ENCODE results near the gene TFDP1. TPM values are rescaled to one million over a fixed set of nuclear protein-coding genes. Genes with fewer than 3 reads are reported as not detected.

The TFDP1 gene, protein sequence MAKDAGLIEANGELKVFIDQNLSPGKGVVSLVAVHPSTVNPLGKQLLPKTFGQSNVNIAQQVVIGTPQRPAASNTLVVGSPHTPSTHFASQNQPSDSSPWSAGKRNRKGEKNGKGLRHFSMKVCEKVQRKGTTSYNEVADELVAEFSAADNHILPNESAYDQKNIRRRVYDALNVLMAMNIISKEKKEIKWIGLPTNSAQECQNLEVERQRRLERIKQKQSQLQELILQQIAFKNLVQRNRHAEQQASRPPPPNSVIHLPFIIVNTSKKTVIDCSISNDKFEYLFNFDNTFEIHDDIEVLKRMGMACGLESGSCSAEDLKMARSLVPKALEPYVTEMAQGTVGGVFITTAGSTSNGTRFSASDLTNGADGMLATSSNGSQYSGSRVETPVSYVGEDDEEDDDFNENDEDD
- total RNA-seq (2022) (31.4 and 33.9 TPM in 2 replicates), Bru-seq, nascent RNA (percentile 57 among the genes with signal in this experiment), BruChase-seq, experiment 1, labeled RNA remaining after a 6-hour chase (percentile 68 among the genes with signal in this experiment), BruChase-seq, experiment 2, labeled RNA remaining after a 2-hour chase (percentile 62 among the genes with signal in this experiment)
- long read RNA-seq, transcript TFDP1-201 (12 exons, 2,648 nt): major isoform, 42 of 87 reads
- long read RNA-seq, partial matches to known transcripts: 5 of 87 reads
- long read RNA-seq, other reads (novel, unspliced or antisense): 37 of 87 reads

DNA sequence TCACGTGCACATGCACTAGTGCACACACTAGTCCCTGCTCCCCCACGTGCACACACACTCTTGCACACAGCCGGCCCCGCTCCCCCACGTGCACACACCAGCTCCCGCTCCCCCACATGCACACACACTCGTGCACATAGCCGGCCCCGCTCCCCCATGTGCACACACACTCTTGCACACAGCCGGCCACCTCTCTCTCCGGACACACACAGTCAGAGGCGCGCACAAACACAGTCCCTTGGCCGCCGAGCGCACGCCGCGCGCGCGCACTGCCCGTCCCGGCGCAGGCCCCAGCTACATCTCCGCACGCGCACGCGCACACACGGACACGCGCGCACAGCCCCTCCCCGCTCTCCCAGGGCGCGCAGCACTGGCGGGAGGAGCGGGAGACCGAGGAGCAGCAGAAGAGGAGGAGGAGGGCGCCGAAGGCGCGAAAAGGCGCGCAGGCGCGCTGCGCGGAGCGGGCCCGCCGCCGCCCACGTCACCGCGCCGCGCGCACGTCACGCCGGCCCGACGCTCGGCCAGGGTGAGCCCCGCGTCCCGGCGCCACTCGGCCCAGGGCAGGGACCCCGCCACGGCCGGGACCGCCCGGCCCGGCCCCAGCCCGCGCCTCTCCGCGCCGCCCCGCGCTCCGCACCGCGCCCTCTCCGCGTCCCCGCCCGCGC is at the start of gene TFDP1:
Gene TFDP1, plus strand, starts transcription at position 549 of the 665 bp plus-strand sequence. CDS start 1,085 bp downstream, outside the sequence.
- no peaks in the 10 kb centered on the region for H3K27me3 Mint-ChIP-seq (ENCODE audit: unreplicated experiment)
- peaks cover 13% of the 10 kb centered on the region for H3K36me3 Mint-ChIP-seq (ENCODE audit: insufficient read depth, unreplicated experiment)
- TF ChIP-seq, protein P1, sequence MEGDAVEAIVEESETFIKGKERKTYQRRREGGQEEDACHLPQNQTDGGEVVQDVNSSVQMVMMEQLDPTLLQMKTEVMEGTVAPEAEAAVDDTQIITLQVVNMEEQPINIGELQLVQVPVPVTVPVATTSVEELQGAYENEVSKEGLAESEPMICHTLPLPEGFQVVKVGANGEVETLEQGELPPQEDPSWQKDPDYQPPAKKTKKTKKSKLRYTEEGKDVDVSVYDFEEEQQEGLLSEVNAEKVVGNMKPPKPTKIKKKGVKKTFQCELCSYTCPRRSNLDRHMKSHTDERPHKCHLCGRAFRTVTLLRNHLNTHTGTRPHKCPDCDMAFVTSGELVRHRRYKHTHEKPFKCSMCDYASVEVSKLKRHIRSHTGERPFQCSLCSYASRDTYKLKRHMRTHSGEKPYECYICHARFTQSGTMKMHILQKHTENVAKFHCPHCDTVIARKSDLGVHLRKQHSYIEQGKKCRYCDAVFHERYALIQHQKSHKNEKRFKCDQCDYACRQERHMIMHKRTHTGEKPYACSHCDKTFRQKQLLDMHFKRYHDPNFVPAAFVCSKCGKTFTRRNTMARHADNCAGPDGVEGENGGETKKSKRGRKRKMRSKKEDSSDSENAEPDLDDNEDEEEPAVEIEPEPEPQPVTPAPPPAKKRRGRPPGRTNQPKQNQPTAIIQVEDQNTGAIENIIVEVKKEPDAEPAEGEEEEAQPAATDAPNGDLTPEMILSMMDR (IDR thresholded peaks at IDR 0.05; ENCODE audit: unreplicated experiment): no peak
- no peak within 1 kb of the TSS for H3K27ac Mint-ChIP-seq (ENCODE audit: unreplicated experiment)
- BruUV-seq (replicated peaks): no TSS peak
- peak; percentile 60 for DNase-seq
- CTCF ChIA-PET: no interaction called here
- intact Hi-C loops (cut with micrococcal nuclease; ENCODE audit: unreplicated experiment): no loop called here
- no peaks in the 10 kb centered on the region for H3K4me1 Mint-ChIP-seq (ENCODE audit: low read depth, unreplicated experiment)
- peak within 1 kb of the TSS; percentile 79 for H3K4me3 Mint-ChIP-seq (ENCODE audit: low read depth, unreplicated experiment)
- H3K9me3 Mint-ChIP-seq (ENCODE audit: low read depth, unreplicated experiment): peaks cover 7% of the 10 kb centered on the region

DNA sequence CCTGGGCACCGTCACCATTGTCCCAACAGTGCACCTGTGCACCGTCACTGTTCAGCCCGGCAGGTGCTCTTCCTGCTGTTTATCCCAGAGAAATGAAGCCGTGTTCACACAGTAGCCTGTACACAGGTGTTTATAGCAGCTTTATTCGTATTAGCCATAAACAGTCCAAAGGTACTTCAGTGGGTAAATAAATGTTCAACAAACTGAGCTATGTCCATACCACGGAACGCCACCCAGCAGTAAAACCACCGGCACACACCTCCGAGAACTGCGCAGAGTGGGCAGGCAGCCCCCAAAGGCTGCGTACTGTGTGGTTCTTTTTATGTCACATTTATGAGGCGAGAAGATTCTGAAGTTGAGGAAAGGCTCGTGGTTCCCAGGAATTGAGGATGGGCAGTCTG is 49.2 kb upstream of the TFDP1 start:
- no TSS peak for BruUV-seq (replicated peaks)
- Mint-ChIP-seq H3K9me3 (ENCODE audit: low read depth, unreplicated experiment) (no peaks in the 10 kb centered on the region), H3K36me3 (ENCODE audit: insufficient read depth, unreplicated experiment) (peaks cover 5% of the 10 kb centered on the region), H3K27ac (ENCODE audit: unreplicated experiment) (no peak overlapping the region), H3K27me3 (ENCODE audit: unreplicated experiment) (no peaks in the 10 kb centered on the region), H3K4me1 (ENCODE audit: low read depth, unreplicated experiment) (no peaks in the 10 kb centered on the region), H3K4me3 (ENCODE audit: low read depth, unreplicated experiment) (no peak overlapping the region)
- no peak for DNase-seq
- TF ChIP-seq, protein P1 (IDR thresholded peaks at IDR 0.05; ENCODE audit: unreplicated experiment): no peak
- CTCF ChIA-PET: no interaction called here
- intact Hi-C loops (cut with micrococcal nuclease; ENCODE audit: unreplicated experiment): no loop called here

DNA sequence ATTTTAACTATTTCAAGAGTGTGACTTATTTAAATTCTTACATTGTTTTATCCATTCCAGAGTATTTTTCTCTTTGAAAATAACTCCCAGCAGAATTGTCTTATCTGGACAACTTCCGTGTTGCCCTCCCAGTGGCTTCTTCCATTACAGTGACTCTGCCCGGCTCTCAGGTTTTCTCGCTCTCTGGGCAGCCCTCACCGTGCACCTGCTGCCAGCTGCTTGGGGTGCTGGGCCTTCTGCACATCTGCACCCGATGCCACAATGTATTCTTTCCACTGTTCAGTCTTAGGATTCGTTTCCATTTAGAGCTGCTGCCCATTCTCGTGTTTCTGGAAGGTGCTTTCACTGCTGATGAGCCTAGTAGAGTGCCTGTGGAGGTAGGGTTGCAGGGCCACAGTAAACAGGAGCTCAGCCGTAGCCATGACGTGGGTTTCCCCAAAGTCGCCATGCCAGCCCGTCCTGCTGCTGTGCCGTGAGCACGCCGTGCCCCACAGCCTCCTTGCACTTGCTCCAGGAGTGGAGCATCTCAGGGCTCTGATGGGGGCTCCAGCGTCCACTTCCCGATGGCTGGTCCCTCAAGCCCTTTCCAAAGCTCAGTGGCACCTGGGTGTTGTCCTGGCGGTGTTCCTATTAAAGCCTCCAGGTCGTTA is 48.0 kb upstream of the TFDP1 start:
- intact Hi-C loops (cut with micrococcal nuclease; ENCODE audit: unreplicated experiment): no loop called here
- H3K4me1 Mint-ChIP-seq (ENCODE audit: low read depth, unreplicated experiment): no peaks in the 10 kb centered on the region
- peaks cover 5% of the 10 kb centered on the region for H3K36me3 Mint-ChIP-seq (ENCODE audit: insufficient read depth, unreplicated experiment)
- TF ChIP-seq, protein P1 (IDR thresholded peaks at IDR 0.05; ENCODE audit: unreplicated experiment): no peak
- H3K27ac Mint-ChIP-seq (ENCODE audit: unreplicated experiment): no peak overlapping the region
- no TSS peak for BruUV-seq (replicated peaks)
- H3K4me3 Mint-ChIP-seq (ENCODE audit: low read depth, unreplicated experiment): no peak overlapping the region
- CTCF ChIA-PET: no interaction called here
- no peaks in the 10 kb centered on the region for H3K9me3 Mint-ChIP-seq (ENCODE audit: low read depth, unreplicated experiment)
- H3K27me3 Mint-ChIP-seq (ENCODE audit: unreplicated experiment): no peaks in the 10 kb centered on the region
- no peak for DNase-seq

DNA sequence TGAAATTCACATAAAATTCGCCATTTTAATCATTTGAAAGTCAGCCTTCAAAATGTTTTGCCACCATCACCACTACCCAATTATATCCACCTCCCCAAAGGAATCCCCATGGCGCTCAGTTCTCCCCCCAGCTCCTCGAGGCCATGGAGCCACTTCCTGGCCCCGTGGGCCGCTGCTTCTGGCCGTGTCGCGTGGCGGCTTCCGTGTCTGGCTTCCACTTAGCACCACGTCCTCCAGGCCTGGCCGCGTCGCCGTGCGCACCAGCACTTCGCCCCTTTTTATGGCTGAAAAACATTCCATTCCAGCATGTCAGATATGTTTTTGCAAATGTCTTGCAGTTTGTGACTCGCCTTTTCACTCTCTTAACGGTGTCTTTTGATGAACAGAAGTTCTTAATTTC is 47.3 kb upstream of the TFDP1 start:
- H3K36me3 Mint-ChIP-seq (ENCODE audit: insufficient read depth, unreplicated experiment): peaks cover 5% of the 10 kb centered on the region
- TF ChIP-seq, protein P1 (IDR thresholded peaks at IDR 0.05; ENCODE audit: unreplicated experiment): no peak
- no peak overlapping the region for H3K4me3 Mint-ChIP-seq (ENCODE audit: low read depth, unreplicated experiment)
- H3K4me1 Mint-ChIP-seq (ENCODE audit: low read depth, unreplicated experiment): no peaks in the 10 kb centered on the region
- H3K27ac Mint-ChIP-seq (ENCODE audit: unreplicated experiment): no peak overlapping the region
- H3K27me3 Mint-ChIP-seq (ENCODE audit: unreplicated experiment): no peaks in the 10 kb centered on the region
- CTCF ChIA-PET: no interaction called here
- intact Hi-C loops (cut with micrococcal nuclease; ENCODE audit: unreplicated experiment): no loop called here
- no peaks in the 10 kb centered on the region for H3K9me3 Mint-ChIP-seq (ENCODE audit: low read depth, unreplicated experiment)
- DNase-seq: no peak
- BruUV-seq (replicated peaks): no TSS peak

Data from Calu3 (cell line).